ENCODE measurements around the gene MTA3.

The MTA3 gene

GRCh38 chr2:42777883-42778805, 209.7 kb downstream of the MTA3 start:
- H3K9me3 ChIP-seq: no peaks in the 10 kb centered on the region
- no peak for TF ChIP-seq CTCF (IDR thresholded peaks at IDR 0.05)
- peaks cover 0 to 6% (median 5%) of the 10 kb centered on the region in 3 donors for H3K36me3 ChIP-seq
- no peak overlapping the region for H3K27ac ChIP-seq
- H3K27me3 ChIP-seq: no peaks in the 10 kb centered on the region
- H3K4me1 ChIP-seq: peaks cover 0 to 7% (median 0%) of the 10 kb centered on the region in 4 donors
- no peak for DNase-seq
- intact Hi-C loops (cut with DNase I; ENCODE audit: low total_unique reads): no loop called here
- no peak overlapping the region for H3K4me3 ChIP-seq

DNA sequence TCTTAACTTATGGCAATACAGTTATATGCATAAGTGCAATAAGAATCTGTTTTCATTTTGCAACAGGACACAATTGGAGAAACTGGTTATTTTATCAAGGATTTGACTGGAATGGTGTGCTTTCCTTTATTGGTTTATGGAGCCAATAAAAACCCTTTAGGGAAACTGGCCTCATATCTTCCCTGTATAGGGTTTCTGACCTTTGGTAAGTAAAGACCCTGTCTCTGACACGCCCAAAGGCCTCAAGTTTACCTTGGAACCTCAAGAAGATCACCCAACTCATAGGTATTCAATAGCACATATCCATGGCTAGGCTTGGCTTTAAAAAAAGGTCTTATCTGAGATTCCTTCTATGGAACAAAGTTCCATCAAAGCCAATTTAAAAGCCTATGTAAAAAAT, 212.7 kb downstream of the MTA3 start:
- H3K27me3 ChIP-seq: no peaks in the 10 kb centered on the region
- peaks cover 0 to 7% (median 0%) of the 10 kb centered on the region in 4 donors for H3K4me1 ChIP-seq
- H3K9me3 ChIP-seq: no peaks in the 10 kb centered on the region
- intact Hi-C loops (cut with DNase I; ENCODE audit: low total_unique reads): no loop called here
- H3K27ac ChIP-seq: no peak overlapping the region
- DNase-seq: no peak
- no peak for TF ChIP-seq CTCF (IDR thresholded peaks at IDR 0.05)
- H3K4me3 ChIP-seq: no peak overlapping the region
- peaks cover 0 to 20% (median 5%) of the 10 kb centered on the region in 3 donors for H3K36me3 ChIP-seq

DNA sequence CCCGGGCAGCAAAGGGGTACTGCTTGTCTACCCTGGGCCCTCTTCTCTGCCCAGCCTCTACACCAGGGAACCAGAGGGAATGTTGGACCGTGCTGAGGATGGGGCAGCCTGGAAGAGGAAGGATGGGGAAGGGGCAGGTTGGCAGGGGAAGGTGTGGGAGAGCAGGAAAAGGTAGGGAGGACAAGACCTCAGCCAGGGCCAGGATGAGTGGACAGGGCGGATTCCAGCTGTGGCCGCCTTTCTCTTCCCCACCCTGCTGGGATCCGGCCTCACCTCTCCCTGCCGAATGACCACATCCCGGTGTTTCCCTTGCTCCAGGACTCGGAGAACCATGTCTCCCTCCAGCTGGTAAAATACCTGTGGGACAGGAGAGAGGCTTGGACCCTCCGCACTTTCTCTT, 215.1 kb downstream of the MTA3 start:
- H3K36me3 ChIP-seq: peaks cover 0 to 20% (median 5%) of the 10 kb centered on the region in 3 donors
- no peak overlapping the region for H3K4me3 ChIP-seq

GRCh38 chr2:42784204-42784880, 215.9 kb downstream of the MTA3 start:
- Histone ChIP-seq H3K9me3 (no peaks in the 10 kb centered on the region), H3K27me3 (no peaks in the 10 kb centered on the region), H3K4me3 (no peak overlapping the region), H3K27ac (no peak overlapping the region), H3K4me1 (no peaks in the 10 kb centered on the region), H3K36me3 (peaks cover 0 to 20% (median 5%) of the 10 kb centered on the region in 3 donors)
- no peak for TF ChIP-seq CTCF (IDR thresholded peaks at IDR 0.05)
- DNase-seq: no peak
- intact Hi-C loops (cut with DNase I; ENCODE audit: low total_unique reads): no loop called here

More for the DNA sequence above, 215.1 kb downstream of the MTA3 start:
- H3K9me3 ChIP-seq: no peaks in the 10 kb centered on the region
- H3K4me1 ChIP-seq: peaks cover 0 to 3% (median 0%) of the 10 kb centered on the region in 4 donors
- TF ChIP-seq CTCF (IDR thresholded peaks at IDR 0.05): no peak
- no peaks in the 10 kb centered on the region for H3K27me3 ChIP-seq
- intact Hi-C loops (cut with DNase I; ENCODE audit: low total_unique reads): no loop called here
- no peak for DNase-seq
- H3K27ac ChIP-seq: no peak overlapping the region

DNA sequence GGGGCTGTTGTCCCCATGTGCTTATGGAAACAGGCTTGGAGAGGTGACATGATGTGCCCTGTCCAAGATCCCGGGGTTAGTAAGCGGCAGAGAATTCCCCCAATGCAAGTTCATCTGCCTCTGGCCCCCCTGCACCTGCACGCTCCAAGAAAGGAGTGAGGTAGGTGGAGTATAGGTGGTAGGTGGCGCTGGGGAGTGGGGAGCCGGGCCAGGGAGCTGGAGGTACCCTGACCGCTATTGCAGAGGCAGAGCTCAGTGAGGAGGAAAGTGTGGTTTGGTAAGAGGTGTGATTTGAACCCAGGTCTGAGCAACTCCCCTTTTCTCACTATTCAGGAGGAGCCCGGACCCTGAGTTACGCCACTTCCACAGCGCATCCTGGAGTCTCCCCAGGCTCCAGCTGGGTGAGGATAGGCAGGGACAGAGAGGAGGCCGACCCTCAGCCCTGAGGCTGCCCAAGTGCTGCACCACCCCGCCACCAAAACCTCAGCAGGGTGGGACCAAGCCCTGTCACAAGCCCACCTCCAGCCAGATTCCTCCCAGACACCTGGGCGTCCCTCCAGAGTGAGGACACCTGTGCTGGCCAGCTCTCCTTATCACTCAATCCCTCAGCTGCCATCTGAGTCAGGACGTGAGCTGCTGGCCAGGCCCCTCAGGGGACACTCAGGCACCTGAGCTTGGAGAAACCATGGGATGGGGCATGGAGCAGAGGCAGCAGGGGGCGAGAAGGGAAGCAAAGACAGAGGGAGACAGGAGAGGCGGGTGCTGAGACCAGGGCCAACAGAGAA, 218.3 kb downstream of the MTA3 start:
- Histone ChIP-seq H3K27ac (no peak overlapping the region), H3K4me3 (no peak overlapping the region), H3K27me3 (no peaks in the 10 kb centered on the region), H3K4me1 (peaks cover 0 to 17% (median 10%) of the 10 kb centered on the region in 4 donors), H3K36me3 (peaks cover 0 to 20% (median 5%) of the 10 kb centered on the region in 3 donors), H3K9me3 (no peaks in the 10 kb centered on the region)
- DNase-seq: no peak
- TF ChIP-seq CTCF (IDR thresholded peaks at IDR 0.05): no peak
- intact Hi-C loops (cut with DNase I; ENCODE audit: low total_unique reads): no loop called here
